RPMI8226 (cell line): Measurements from ENCODE around the gene ZNF862.
A peak's percentile ranks its signal among the peaks of the same experiment; 100 is the strongest.

ENCODE experiments used
- DNase-seq: peaks from one replicate; pipeline ENCODE4 v3.0.0-alpha.2; 2015

ZNF862 gene

DNA sequence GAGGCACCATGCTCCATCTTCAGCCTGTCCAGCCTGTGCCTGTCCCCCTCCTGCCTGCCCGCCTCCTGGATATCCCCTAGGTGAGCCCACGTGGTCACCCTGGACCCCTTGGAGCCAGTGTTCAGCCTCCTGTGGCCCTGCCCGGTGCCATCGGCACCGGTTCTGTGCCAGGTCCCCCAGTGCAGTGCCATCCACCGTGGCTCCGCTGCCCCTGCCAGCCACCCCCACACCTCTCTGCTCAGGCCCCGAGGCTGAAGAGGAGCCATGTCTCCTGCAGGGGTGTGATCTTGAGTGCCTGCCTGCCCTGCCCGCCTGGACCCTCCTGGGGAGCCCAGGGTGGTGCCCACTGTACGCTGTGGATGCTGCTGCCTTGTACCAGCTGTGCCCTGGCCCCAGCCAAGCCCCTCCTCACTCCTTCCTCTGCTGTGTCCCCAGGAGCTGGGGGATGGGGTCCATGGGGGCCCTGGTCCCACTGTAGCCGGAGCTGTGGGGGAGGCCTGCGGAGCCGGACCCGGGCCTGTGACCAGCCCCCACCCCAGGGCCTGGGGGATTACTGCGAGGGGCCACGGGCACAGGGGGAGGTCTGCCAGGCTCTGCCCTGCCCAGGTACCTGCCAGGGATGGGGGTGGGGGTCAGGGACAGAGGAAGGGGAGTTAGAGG lies 26.2 kb upstream of the ZNF862 start:
- no peak for DNase-seq

DNA sequence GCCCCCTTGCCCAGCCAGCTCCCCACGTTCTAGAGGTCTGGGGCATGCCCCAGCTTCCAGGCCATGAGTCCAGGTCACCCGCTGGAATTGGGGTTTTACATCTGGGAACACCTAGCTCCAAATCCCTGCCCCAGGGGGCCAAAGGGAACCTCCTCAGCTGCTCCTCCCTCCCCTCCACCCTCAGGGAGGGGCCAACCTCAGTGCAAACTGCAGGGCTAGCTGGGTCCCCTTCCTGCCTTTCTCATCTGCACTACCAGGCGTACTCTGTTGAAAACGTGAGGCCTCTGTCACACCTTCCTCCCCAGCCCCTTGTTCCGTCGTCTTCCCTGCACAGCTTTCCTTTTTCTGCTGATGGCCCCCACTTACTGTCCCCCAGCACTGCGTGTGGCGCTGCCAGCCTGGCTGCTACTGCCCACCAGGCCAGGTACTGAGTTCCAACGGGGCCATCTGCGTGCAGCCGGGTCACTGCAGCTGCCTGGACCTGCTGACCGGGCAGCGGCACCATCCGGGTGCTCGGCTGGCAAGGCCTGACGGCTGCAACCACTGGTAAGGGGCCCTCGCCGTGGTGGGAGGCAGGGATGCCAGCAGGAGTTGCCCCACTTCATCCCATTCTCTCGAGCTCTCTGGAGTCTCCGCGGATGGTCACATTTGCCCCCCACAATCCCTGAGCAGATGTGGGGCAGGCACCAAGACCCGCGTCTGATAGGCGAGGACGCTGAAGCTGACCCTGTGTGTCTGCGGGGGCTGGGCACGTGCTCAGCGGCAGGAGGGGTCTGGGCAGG lies 24.7 kb upstream of the ZNF862 start:
- DNase-seq, result no peak

DNA sequence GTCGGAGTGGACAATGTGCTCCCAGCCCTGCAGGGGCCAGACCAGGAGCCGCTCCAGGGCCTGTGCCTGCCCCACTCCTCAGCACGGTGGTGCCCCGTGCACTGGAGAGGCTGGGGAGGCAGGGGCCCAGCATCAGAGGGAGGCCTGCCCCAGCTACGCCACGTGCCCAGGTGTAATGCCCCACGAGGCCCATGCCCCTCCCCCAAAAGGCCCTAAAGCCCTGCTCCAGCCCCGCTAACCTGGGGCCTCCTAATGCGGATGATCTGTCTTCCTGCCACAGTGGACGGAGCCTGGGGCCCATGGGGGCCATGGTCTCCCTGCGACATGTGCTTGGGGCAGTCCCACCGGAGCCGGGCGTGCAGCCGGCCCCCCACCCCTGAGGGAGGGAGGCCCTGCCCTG lies 23.7 kb upstream of the ZNF862 start:
- DNase-seq, result no peak

DNA sequence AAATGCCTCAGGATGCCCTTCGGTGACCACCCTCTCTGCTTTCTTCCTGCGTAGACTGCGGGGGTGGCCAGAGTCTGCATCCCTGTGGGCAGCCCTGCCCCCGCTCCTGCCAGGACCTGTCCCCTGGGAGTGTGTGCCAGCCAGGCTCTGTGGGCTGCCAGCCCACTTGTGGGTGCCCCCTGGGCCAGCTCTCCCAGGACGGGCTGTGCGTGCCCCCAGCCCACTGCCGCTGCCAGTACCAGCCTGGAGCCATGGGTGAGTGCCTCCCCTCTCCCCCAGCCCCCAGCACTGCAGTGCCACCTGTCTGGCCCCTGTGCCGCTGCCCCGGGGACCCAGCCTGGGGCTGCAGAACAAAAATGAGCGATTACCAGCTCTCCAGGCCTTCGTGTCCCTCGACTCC lies 23.1 kb upstream of the ZNF862 start:
- no peak for DNase-seq

DNA sequence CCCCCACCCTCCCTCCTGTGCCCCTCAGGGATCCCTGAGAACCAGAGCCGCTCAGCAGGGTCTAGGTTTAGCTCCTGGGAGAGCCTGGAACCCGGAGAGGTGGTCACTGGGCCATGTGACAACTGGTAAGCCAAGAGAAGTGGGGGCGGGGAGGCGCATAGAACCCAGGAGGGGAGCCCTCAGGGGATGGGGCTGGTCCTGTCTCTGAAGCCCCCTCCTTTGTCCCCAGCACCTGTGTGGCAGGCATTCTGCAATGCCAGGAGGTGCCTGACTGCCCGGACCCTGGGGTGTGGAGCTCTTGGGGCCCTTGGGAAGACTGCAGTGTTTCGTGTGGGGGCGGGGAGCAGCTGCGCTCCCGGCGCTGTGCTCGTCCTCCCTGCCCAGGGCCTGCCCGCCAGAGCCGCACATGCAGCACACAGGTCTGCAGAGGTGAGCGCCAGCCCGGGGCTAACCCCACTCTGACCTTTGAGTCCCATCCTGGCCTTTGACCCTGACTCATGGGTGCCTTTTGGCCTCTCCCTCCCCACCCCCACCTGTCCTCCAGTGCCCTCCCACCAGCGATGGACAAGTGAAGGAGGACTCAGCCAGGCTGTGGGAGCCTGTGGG lies 22.4 kb upstream of the ZNF862 start:
- peak; percentile 41 for DNase-seq

DNA sequence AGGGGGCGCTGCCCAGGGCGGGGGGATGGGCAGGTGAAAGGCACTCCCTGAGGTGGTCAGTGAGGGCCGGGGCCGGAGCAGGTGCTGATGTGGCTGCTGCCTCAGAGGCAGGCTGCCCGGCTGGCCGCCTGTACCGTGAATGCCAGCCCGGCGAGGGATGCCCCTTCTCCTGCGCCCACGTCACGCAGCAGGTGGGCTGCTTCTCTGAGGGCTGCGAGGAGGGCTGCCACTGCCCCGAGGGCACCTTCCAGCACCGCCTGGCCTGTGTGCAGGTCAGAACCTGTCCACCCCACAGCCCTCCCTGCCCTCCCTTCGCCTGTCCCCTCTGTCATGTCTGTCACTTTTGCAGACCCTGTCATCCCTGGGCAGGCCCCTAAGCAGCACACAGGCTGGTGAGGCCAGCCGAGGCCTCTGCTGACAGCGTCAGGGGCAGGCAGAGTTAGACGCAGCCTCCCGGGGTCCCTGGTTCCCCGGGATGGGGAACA lies 21.9 kb upstream of the ZNF862 start:
- DNase-seq, result no peak

DNA sequence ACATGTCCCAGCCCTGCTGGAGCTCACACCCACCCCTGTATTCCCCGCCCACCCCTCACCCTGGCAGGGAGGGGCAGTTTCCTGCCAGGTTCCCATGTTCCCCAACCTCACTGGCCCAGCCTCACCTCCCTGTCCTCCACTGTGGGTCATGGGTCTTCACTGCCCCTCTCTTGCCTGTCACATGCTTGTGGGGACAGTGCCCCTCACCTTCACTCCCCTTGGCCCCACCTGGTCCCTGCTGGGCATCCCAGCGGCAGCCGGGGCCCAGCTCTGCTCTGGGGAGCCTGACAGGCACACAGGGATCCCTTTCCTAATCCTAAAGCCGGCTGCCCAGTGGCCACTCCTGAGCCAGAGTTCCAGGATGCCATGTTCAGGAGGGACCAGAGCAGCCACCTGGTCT lies 21.4 kb upstream of the ZNF862 start:
- no peak for DNase-seq

DNA sequence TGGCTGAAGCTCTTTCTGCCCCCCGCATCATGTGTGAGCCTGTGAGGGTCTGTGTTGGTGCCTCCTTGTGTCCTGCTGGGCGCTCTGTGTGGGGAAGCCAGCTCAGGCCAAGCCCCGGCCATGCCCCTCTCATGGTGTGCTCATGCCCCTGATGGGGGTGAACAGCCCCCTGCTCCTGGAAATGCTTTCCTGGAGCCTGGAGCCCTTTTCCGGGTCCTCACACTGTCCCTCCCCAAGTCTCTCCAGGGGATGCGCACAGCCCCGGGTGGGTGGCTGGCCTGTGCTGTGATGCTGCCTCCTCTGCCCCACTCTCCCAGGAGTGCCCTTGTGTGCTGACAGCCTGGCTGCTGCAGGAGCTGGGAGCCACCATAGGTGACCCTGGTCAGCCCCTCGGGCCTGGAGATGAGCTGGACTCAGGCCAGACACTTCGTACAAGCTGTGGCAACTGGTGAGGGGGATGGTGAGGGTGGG lies 20.8 kb upstream of the ZNF862 start:
- DNase-seq, result no peak

DNA sequence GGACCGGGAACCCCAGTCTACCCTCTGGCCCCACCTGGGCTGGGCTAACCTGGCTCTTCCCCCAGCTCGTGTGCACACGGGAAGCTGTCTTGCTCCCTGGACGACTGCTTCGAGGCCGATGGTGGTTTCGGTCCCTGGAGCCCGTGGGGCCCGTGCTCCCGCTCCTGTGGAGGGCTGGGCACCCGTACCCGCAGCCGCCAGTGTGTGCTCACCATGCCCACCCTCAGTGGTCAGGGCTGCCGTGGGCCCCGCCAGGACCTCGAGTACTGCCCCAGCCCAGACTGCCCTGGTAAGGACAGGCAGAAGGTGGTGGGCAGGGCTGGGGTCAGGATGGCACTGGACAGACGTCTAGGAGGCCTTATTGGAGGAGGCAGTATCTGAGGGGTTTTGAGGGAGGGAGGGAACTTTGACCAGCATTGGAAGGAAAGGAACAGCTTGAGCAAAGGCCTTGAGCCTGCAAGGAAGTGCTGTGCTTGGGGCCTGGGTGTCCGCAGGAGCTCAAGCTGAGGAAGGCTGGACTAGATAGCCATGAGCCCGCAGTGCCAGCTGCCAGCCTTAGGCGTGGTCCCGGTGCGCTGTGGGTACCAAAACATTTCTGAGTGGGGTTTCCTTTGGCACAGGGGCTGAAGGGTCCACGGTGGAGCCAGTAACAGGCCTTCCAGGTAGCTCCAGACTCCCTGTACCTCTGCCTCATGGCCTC lies 20.2 kb upstream of the ZNF862 start:
- no peak for DNase-seq

DNA sequence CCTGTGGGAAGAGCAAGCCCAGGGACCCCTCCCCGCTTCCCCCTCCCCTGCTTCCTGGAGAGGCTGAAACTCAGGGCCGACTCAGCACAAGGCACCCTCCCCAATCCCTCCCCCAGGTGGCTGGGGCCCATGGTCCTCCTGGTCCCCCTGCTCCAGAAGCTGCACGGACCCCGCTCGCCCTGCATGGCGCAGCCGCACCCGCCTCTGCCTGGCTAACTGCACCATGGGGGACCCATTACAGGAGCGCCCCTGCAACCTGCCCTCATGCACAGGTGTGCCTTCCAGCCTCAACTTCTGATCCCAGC lies 19.7 kb upstream of the ZNF862 start:
- no peak for DNase-seq

DNA sequence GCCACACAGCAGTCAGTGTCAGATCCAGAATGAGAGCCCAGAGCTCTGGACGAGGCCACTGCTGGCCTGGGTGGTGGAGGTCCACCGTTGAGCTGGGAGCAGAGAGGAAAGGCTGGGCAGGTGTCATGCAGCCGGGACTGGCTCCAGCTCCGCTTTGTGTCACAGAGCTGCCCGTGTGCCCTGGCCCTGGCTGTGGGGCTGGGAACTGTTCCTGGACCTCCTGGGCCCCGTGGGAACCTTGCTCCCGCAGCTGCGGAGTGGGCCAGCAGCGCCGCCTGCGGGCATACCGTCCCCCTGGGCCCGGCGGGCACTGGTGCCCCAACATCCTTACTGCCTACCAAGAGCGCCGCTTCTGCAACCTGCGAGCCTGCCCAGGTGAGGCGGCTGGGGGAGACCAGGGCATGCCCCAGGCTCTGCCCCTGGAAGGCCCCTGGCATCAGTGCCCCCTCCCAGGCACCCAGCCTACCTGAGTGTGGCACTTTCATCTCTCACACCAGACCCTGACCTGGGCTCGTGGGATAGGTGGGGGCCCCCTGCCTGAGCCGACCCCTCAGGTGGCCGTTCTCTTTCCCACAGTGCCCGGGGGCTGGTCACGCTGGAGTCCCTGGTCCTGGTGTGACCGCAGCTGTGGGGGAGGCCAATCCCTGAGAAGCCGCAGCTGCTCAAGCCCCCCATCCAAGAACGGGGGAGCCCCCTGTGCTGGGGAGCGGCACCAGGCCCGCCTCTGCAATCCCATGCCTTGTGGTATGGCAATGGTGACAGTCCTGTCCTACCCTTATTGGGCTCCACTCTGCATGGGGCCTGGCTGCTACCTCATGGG lies 18.8 kb upstream of the ZNF862 start:
- no peak for DNase-seq

DNA sequence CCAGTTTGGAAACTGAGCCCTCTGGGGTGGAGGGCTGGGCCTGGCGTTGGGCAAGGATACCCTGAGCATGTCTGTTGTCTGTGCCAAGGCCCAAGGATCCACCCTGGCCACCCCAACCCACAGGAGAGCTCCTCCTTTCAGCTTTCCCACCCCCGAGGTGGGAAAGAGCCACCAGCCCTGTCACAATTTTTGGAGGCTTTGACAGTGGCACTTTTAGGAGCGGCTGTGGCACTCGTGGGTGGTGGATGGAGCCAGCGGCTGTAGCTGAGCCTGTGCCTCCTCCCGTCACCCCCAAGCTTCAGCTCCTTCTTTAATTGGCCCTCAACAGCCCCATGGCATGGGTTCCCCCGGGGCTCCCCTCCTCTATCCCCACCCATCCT lies 18.2 kb upstream of the ZNF862 start:
- DNase-seq, result no peak

DNA sequence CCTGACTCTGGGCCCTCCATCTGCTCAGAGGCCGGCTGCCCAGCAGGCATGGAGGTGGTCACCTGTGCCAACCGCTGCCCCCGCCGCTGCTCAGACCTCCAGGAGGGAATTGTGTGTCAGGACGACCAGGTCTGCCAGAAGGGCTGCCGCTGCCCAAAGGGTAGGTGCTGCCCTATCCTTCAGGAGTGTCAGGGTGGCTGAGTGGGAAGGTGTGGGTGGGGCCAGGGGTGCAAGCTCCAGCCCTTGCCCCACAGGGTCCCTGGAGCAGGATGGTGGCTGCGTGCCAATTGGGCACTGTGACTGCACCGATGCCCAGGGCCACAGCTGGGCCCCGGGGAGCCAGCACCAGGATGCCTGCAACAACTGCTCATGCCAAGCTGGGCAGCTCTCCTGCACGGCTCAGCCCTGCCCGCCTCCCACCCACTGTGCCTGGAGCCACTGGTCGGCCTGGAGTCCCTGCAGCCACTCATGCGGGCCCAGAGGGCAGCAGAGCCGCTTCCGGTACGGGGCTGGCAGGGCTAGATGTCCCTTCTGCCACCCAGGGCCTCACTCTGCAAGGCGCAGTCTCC lies 17.5 kb upstream of the ZNF862 start:
- DNase-seq, result no peak

DNA sequence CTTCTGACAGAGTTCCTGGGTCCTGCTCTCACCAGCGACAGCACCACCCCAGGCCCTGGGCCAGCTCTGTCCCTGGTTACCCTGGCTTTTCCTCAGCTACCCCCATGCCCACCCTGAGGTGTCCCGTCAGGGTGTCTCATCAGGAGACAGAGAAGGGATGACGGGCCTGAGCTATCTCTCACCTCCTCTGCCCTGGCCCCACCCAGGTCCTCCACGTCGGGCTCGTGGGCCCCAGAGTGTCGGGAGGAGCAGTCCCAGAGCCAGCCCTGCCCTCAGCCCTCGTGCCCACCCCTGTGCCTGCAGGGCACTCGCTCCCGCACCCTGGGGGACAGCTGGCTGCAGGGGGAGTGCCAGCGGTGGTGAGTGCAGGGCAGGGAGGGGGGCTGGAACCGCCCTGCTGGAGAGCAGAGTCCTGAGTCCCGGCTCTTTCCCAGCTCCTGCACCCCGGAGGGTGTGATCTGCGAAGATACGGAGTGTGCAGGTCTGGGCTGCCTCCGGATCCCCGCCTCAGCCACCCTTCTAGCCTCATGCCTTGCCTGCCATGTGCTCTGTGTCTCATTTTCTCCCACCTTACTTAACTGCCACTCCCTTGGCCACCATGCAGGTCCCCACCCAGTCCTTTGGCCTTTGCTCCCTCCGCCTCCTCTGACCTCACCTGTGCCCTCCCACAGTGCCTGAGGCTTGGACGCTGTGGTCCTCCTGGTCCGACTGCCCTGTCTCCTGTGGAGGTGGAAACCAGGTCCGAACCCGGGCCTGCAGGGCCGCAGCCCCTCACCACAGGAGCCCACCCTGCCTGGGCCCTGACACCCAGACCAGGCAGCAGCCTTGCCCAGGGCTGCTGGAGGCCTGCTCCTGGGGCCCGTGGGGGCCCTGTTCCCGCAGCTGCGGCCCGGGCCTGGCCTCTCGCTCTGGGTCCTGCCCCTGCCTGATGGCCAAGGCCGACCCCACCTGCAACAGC lies 16.7 kb upstream of the ZNF862 start:
- DNase-seq, result no peak

DNA sequence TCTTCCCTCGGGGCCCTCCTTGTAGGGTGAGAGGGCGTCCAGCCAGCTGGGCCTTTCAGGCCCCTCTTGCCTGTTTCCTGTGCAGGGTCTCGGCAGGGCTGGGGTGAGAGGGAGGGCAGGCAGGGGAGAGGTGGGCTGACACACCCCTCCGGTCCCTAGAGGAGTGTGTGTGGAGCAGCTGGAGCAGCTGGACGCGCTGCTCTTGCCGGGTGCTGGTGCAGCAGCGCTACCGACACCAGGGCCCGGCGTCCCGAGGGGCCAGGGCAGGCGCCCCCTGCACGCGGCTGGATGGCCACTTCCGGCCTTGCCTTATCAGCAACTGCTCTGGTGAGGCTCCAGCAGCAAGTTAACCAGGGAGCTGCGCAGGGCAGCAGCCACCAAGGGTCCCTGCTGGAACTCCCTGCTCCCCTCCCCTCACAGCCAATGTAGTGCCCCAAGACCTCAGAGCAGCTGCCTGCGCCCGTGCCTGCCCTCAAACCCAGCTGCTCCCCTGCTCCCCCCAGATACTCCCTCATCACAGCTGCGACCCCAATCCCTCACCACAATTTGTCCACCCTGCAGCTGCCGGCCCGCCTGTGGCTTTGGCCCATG lies 15.7 kb upstream of the ZNF862 start:
- DNase-seq, result no peak

DNA sequence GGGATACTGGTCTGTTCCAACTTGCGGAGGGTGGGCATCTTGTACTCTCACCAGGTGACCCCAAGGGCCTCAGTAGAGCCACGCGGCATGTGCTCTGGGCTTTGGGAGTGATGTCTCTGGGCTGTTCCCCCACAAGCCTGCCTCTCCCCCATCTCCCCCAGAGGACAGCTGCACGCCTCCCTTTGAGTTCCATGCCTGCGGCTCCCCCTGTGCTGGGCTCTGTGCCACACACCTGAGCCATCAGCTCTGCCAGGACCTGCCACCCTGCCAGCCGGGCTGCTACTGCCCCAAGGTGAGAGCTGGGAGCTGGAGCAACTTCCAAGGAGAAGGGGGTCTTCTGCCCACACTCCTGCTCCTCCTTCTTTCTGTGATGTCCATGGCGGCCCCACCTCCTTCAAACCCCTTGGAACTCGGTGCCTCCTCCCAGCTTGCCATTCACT lies 15.0 kb upstream of the ZNF862 start:
- peak; percentile 59 for DNase-seq

DNA sequence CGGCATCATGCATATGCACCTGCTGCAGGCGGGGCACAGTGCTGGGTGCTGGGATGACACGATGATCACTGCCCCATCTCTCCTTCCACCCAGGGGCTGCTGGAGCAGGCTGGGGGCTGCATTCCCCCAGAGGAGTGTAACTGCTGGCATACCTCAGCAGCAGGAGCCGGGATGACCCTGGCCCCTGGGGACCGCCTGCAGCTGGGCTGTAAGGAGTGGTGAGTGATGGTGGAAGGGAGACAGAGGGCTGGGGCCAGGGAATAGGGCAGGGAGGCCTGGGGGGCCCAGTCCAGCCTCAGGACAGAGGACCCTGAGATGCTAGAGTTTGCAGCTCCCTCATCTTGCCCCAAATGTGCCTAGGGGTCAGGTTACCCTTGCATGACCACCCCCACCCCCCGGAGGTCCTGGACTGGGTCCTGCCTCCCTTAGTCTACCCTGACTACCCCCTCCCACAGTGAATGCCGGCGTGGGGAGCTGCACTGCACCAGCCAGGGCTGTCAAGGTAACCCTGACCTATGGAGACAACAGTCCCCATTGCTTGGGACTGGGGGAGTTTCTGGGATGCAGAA lies 14.5 kb upstream of the ZNF862 start:
- no peak for DNase-seq

DNA sequence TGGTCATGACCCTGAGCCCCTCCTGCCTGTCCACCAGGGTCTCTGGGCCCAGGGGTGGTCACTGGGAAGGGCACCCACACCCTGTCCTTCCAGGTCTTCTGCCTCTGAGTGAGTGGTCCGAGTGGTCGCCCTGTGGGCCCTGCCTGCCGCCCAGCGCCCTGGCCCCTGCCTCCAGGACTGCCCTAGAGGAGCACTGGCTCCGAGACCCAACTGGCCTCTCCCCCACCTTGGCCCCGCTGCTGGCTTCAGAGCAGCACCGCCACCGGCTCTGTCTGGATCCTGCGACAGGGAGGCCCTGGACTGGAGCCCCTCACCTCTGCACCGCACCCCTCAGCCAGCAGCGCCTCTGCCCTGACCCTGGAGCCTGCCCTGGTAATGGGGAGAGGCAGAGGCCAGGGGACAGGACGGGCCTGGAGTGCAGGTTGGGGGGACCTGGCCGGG lies 13.9 kb upstream of the ZNF862 start:
- no peak for DNase-seq

DNA sequence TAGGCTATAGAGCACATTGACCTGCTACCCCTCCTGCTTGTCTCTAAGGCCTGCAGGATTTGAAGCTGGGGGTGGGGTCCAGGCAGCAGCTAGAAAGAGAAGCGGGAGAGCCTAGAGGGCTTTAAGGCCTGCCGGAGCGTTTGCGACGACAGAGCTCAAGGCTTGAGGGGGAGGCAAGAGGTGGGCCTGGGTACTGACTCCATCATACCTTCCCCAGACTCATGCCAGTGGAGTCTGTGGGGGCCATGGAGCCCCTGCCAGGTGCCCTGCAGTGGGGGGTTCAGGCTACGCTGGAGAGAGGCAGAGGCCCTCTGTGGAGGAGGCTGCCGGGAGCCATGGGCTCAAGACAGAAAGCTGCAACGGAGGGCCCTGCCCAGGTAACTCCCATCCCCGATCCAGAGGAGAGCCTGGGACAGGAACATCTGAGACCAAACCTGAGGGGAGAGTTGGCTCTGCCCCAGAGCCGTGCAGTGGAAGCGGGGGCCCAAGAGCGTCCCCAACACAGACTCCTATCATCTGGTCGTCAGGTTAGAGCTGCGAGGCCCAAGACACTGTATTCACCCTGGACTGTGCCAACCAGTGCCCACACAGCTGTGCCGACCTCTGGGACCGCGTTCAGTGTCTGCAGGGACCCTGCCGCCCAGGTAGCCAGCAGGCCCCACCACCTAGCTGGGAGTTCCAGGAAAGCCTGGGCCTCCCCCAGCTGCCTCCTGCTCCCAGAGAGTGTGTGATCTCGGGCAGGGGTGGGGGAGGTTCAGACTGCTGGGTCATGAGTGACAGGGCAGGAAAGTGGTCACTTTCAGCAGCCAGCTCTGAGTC lies 13.2 kb upstream of the ZNF862 start:
- no peak for DNase-seq
